IPS DF 6.9 (cell line): ENCODE measurements around the gene OR4D2.

Source experiments
- DNase-seq: peaks from one replicate; pipeline ENCODE4 v3.0.0-alpha.2; 2013; ENCODE audit warnings: low read depth, low spot score
- H3K27ac ChIP-seq: one replicate; pipeline ENCODE4 v1.5.1; 2013; ENCODE audit warnings: low read length, control low read depth
- H3K27me3 ChIP-seq: 2 replicates; pipeline ENCODE4 v1.6.1; 2013; ENCODE audit warnings: mild to moderate bottlenecking, low read length; ENCODE audit not compliant: control insufficient read depth, insufficient read depth
- H3K36me3 ChIP-seq: 2 replicates; pipeline ENCODE4 v1.6.1; 2013; ENCODE audit warnings: low read length; ENCODE audit not compliant: control insufficient read depth, insufficient read depth
- H3K4me1 ChIP-seq: 2 replicates; pipeline ENCODE4 v1.6.1; 2013; ENCODE audit warnings: low read length; ENCODE audit not compliant: control insufficient read depth, insufficient read depth
- H3K4me3 ChIP-seq: 2 replicates; pipeline ENCODE4 v1.5.1; 2013; ENCODE audit warnings: mild to moderate bottlenecking, low read length
- H3K9me3 ChIP-seq: 2 replicates; pipeline ENCODE4 v1.6.1; 2013; ENCODE audit warnings: low read length, inconsistent platforms; ENCODE audit not compliant: control insufficient read depth, insufficient read depth
- WGBS: extraction: QIAGEN DNeasy Blood & Tissue Kit; methylation state at CpG from one replicate; pipeline ENCODE4 v1.1.7; 2013; ENCODE audit warnings: mixed read lengths, missing lambda C conversion rate; ENCODE audit not compliant: insufficient read length, insufficient coverage; 5-methylcytosine and 5-hydroxymethylcytosine counted together

The OR4D2 gene

DNA sequence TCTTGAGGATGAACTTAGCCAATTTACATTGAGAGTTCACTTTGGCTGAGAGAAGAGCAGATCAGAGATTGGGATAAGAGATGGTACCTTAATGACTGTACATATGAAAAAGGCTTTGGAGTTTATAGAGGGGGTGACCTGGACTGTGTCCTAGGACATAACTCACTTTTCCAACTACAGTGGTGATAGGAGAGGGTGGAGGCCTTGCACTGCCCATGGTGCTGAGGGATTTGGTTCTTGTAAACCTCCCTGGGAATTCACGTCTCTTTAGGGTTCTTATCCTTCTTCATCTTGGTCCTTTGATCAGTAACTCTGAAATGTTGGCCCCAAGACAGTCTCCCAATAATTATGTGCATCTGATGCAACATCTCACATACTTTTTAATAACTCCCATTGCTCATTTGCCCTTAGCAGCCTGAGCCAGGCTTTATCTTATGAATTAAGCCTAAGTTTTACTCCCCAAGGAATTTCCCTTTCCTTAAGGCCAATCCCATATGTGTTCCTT, 18.8 kb upstream of the OR4D2 start, which contains the start of gene OR4D1:
TSS of gene OR4D1 (plus strand) at position 455 of the 505 bp plus-strand sequence. CDS start 6,770 bp downstream, outside the sequence.
- no CpG with 5 or more reads among the region's 1 CpG for WGBS
- DNase-seq = no peak
- no peaks in the 10 kb centered on the region for H3K27me3 ChIP-seq

DNA sequence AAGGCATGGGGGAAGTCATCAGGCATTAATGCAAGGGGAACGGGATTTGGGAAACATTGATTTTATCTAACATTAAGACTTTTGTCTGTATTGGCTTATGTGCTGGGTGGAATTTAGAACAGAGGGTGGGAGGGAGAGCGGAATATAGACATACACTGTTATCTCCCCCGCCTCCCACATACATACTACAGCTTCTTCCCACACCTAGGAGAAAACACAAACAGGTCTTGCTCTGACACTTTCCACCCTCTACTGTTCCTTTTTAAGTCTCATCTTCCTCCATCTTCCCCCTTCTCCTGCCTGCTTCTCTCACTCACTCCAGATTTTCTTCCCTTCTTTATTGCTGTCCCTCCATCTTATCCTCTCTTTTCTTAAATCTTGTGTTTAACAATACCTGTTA, 18.2 kb upstream of the OR4D2 start:
- H3K27ac ChIP-seq = no peak overlapping the region
- no peaks in the 10 kb centered on the region for H3K27me3 ChIP-seq
- no CpG with 5 or more reads among the region's 3 CpGs for WGBS
- no peak overlapping the region for H3K4me3 ChIP-seq
- H3K9me3 ChIP-seq = no peaks in the 10 kb centered on the region
- H3K4me1 ChIP-seq = no peaks in the 10 kb centered on the region
- DNase-seq = no peak
- H3K36me3 ChIP-seq = no peaks in the 10 kb centered on the region

More for the DNA sequence above, 18.8 kb upstream of the OR4D2 start, which contains the start of gene OR4D1:
- no peaks in the 10 kb centered on the region for H3K36me3 ChIP-seq
- H3K4me3 ChIP-seq = no peak within 1 kb of the TSS
- no peaks in the 10 kb centered on the region for H3K9me3 ChIP-seq
- H3K27ac ChIP-seq = no peak within 1 kb of the TSS
- H3K4me1 ChIP-seq = no peaks in the 10 kb centered on the region

DNA sequence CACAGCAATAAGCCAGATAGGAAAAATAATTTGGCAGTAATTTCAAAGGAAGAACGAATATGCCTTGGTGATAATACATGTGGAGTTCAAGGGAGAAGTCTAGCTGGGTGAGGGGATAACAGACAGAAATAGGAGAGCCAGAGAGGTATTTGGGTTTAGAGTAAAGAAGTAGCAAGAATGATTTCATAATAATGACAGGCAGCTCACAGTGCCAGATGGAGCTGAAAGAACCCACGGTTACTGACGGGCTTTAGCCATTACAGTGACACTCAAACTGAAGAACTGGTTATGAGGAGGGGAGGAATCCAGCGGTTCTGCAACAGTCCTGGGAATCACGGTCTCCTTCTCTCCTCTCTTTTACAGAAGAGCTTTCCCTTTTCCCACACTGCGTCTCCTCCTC, 16.4 kb upstream of the OR4D2 start:
- no peaks in the 10 kb centered on the region for H3K27me3 ChIP-seq
- H3K4me3 ChIP-seq = no peak overlapping the region
- no peak for DNase-seq
- no peaks in the 10 kb centered on the region for H3K9me3 ChIP-seq
- no peak overlapping the region for H3K27ac ChIP-seq
- no peaks in the 10 kb centered on the region for H3K36me3 ChIP-seq
- H3K4me1 ChIP-seq = no peaks in the 10 kb centered on the region
- WGBS = no CpG with 5 or more reads among the region's 6 CpGs

DNA sequence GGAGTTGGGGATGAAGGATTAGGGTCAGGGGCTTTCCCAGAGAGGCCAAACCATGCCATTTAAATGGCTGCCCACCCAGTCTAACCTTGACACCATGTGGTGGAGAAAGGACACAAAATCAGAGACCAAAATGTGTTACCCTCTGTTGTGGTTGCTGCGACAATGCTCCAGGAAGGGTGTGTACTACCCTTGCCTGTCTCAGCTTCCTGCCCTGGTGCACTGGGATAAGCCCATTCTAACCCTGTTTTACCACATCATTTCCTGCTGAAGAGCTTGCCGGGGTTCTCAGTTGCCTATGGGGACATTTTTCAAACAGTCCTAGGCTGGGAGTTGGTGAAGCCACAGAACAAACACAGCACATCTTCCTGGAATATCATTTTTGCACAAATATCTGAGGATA, 13.7 kb upstream of the OR4D2 start:
- Histone ChIP-seq H3K27me3 (no peaks in the 10 kb centered on the region; the same call in 1 of the 2 replicates), H3K9me3 (no peaks in the 10 kb centered on the region), H3K4me3 (no peak overlapping the region), H3K36me3 (no peaks in the 10 kb centered on the region), H3K27ac (no peak overlapping the region), H3K4me1 (no peaks in the 10 kb centered on the region)
- WGBS = no CpG with 5 or more reads among the region's 2 CpGs
- DNase-seq = no peak

DNA sequence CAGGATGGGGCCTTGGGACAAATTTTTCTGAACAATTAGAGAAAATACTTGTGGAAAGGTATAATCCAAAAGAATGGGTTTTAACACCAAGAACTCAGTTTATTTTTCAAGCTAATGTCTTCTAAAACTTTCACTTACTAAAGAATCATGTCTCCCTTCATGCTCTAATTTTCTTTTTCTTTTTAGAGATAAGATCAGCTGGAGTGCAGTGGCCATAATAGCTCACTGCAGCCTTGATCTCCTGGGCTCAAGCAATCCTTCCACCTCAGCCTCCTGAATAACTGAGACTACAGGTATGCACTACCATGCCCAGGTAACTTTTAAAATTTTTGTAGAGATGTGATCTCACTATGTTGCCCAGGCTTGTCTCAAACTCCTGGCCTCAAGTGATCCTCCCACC, 13.1 kb upstream of the OR4D2 start:
- no peaks in the 10 kb centered on the region for H3K4me1 ChIP-seq

DNA sequence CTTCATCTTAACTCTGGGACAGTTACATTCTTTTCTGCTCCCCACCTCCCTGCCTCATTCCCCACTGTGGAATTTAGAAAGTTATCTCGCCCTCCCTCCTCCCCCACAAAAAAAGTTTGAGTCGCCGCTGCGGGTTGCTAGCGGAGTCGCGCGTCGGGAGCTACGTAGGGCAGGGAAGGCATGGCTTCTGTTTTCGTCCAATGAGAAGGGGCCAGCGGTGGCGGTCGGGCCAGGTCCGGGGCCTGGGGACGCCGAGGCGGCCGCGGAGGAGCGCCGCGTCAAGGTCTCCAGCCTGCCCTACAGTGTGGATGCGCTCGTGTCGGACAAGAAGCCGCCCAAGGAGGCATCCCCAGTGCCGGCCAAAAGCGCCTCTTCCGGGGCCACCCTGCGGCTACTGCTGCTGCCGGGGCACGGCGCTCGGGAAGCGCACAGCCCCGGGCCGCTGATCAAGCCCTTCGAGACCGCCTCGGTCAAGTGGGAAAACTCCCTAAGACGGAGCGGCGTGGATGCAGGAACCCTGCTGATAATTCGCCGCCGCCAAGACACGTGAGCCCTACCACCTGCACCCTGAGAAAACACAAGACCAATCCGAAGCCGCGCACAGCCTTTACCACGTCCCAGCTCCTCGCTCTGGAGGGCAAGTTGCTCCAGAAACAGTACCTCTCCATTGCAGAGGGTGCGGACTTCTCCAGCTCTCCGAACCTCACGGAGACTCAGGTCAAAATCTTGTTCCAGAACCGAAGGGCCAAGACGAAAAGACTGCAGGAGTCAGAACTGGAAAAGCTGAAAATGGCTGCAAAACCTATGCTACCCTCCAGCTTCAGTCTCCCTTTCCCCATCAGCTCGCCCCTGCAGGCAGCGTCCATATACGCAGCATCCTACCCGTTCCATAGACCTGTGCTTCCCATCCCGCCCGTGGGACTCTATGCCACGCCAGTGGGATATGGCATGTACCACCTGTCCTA, 9.7 kb upstream of the OR4D2 start:
- peak; percentile 47 for DNase-seq
- no peaks in the 10 kb centered on the region for H3K36me3 ChIP-seq
- no peaks in the 10 kb centered on the region for H3K9me3 ChIP-seq
- WGBS = no CpG with 5 or more reads among the region's 65 CpGs
- no peaks in the 10 kb centered on the region for H3K4me1 ChIP-seq
- no peaks in the 10 kb centered on the region; the same call in 1 of the 2 replicates for H3K27me3 ChIP-seq
- H3K27ac ChIP-seq = no peak overlapping the region
- peak overlapping the region; percentile 65 for H3K4me3 ChIP-seq

More for the DNA sequence above, 13.1 kb upstream of the OR4D2 start:
- H3K36me3 ChIP-seq = no peaks in the 10 kb centered on the region
- H3K4me3 ChIP-seq = no peak overlapping the region
- no peaks in the 10 kb centered on the region for H3K9me3 ChIP-seq
- no peak for DNase-seq
- no peaks in the 10 kb centered on the region; the same call in 1 of the 2 replicates for H3K27me3 ChIP-seq
- no peak overlapping the region for H3K27ac ChIP-seq

DNA sequence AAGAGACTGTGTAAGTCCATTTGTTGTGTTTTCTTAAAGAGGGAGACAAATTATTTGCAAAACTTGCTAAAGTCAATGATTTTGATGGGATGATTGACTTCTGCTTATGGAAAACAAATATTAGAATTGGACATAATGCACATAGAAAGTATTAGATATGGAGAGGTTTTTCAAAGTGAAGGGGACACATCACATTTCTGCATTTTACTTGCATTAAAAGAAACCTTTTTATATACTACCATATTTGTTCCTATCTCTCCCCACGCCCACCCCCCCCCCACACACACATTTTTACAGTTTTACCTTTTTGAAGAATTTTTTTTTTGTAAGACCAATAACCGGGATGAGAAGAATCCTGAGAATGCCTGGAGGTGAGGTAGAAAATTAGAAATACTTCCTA, 8.6 kb upstream of the OR4D2 start:
- Histone ChIP-seq H3K27me3 (no peaks in the 10 kb centered on the region; the same call in 1 of the 2 replicates), H3K27ac (no peak overlapping the region), H3K36me3 (no peaks in the 10 kb centered on the region), H3K4me1 (no peaks in the 10 kb centered on the region), H3K4me3 (no peak overlapping the region), H3K9me3 (no peaks in the 10 kb centered on the region)
- DNase-seq = no peak
- WGBS = no CpG with 5 or more reads among the region's 2 CpGs

DNA sequence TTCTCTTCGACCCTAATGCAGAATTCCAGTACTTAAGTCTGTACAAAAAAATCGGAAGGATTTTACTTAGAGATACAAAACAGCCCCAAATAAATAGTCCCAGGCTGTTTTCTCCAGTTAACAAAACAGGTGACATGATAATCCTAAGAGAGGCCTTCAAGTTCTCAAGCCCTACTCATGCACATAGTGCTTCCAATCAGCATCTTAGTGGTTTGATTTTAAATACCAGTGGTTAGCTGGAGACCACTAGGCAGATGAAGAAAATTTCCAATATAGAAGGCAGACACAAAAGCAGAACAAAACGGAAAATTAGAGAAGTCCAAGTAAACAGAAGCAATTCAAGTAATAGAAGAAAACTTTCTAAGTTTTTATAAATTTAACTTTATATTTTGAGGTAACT, 5.2 kb upstream of the OR4D2 start:
- no CpG with 5 or more reads among the region's 3 CpGs for WGBS
- H3K4me3 ChIP-seq = no peak overlapping the region
- no peaks in the 10 kb centered on the region for H3K9me3 ChIP-seq
- H3K36me3 ChIP-seq = no peaks in the 10 kb centered on the region
- H3K4me1 ChIP-seq = no peaks in the 10 kb centered on the region
- H3K27ac ChIP-seq = no peak overlapping the region
- no peak for DNase-seq
- no peaks in the 10 kb centered on the region; the same call in 1 of the 2 replicates for H3K27me3 ChIP-seq

DNA sequence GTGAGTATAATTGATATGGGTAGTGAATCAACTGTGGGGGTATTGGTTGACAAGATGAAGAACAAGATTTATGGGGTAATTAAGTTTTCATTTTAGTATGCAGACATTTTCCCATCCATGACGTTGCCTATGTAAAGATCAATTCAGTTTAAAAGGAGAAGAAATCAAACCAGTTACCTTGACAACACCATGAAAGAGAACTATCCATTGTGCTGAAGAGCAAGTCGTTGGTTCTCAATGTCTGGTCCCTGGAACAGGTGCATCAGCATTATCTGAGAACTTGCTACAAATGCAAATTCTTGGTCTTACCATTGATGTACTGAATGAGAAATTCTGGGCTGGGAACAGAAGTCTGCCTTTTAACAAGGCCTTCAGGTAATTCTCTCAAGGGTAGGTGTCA, 801 bp upstream of the OR4D2 start:
- Histone ChIP-seq H3K27me3 (no peaks in the 10 kb centered on the region), H3K4me1 (no peaks in the 10 kb centered on the region), H3K36me3 (no peaks in the 10 kb centered on the region), H3K27ac (no peak overlapping the region), H3K9me3 (no peaks in the 10 kb centered on the region), H3K4me3 (no peak overlapping the region)
- no CpG with 5 or more reads among the region's 2 CpGs for WGBS
- DNase-seq = no peak

DNA sequence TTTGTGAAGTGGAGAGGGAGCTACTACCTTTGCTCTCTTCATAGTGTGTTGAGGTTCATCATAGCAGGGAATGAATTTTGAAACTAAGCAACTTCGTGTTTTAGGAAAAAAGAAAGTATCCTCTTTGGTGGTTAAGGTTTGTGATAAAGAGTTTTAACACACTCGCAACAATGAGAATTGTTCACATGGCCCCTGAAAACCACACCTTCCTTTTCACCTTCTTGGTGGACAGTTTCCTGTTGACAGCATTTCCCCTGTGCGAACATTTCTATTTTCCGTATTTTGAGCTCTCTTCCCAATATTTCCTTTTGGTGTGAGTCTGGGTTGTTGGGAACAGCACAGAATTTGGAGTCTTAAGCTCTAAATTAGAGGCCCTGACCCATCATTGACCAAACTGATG, 3.8 kb downstream of the OR4D2 start:
- WGBS = no CpG with 5 or more reads among the region's 4 CpGs
- Histone ChIP-seq H3K36me3 (no peaks in the 10 kb centered on the region), H3K4me1 (no peaks in the 10 kb centered on the region), H3K9me3 (no peaks in the 10 kb centered on the region), H3K4me3 (no peak overlapping the region), H3K27ac (no peak overlapping the region), H3K27me3 (no peaks in the 10 kb centered on the region)
- DNase-seq = no peak
